ENCODE data around the gene CLDND2. TPM values are rescaled to one million over a fixed set of nuclear protein-coding genes. Genes with fewer than 3 reads are reported as not detected.

Gene CLDND2
- total and polyA plus RNA-seq, 10 of the 15 experiments (the other 5 are each of a cell fraction or from before 2014, with no cell fraction given), result 0.24 to 7.1 (median 1.8) TPM; not detected in 1

- peak overlapping the region; percentile 100 for H3K4me2 ChIP-seq (ENCODE audit: control insufficient read depth, insufficient read depth)
- 4% methylated on average over 76 of the region's 107 CpGs for WGBS (ENCODE audit: insufficient coverage, insufficient replicate concordance, low lambda C conversion rate, missing lambda C conversion rate)
- H4K20me1 ChIP-seq (ENCODE audit: control insufficient read depth, insufficient read depth), result no peaks in the 10 kb centered on the region
- ATAC-seq, result peak; percentile 89
- H3K27me3 ChIP-seq (replicated peaks in 1 of 2; ENCODE audit: control insufficient read depth in 2 of 2, insufficient read depth in 2 of 2, low read length in 1 of 2), result no peaks in the 10 kb centered on the region
- peak overlapping the region; percentile 18; the same call in 1 of the 2 replicates for H3K9ac ChIP-seq (ENCODE audit: control insufficient read depth, insufficient read depth, low read length)
- no peaks in the 10 kb centered on the region for H3K9me3 ChIP-seq (replicated peaks; ENCODE audit: control insufficient read depth, insufficient read depth, low read length)
- no peaks in the 10 kb centered on the region for H3K36me3 ChIP-seq (ENCODE audit: control insufficient read depth in 2 of 2, insufficient read depth in 2 of 2, low read length in 1 of 2)
- peaks cover 17% of the 10 kb centered on the region for H3K4me1 ChIP-seq (ENCODE audit: control insufficient read depth, insufficient read depth, low read length)
- SMC1A ChIA-PET (ENCODE audit: uncharacterized antibody, unreplicated experiment), result interaction anchor here (0.7 to 1.9 kb wide), 8 partner anchors 23 to 102 kb away, joined by 3 to 6 read pairs (median 3); partner anchors contain the start of gene SIGLEC10
- RAD21 ChIA-PET (ENCODE audit: unreplicated experiment), result interaction anchor here (0.6 to 3.2 kb wide), 20 partner anchors 19 to 438 kb away, joined by 3 to 32 read pairs (median 4); partner anchors contain the start of genes ETFB and SIGLEC10
- FAIRE-seq, result peak; percentile 90
- no peaks in the 10 kb centered on the region for H3K79me2 ChIP-seq (ENCODE audit: control insufficient read depth, insufficient read depth, low read length)
- H2AFZ ChIP-seq (ENCODE audit: control insufficient read depth, low read depth, low read length), result peak overlapping the region; percentile 76
- CTCF ChIA-PET, result interaction anchor here (0.6 to 5.1 kb wide), 16 partner anchors 26 to 442 kb away, joined by 3 to 47 read pairs (median 6); partner anchors contain the start of genes ETFB, NKG7 and SIGLEC10
- DNase-seq (ENCODE audit: low read depth, low spot score), result peak; percentile 53
- peak overlapping the region; percentile 60; the same call in 1 of the 2 replicates for H3K4me3 ChIP-seq
- in situ Hi-C loops (cut with MboI), result loop anchor here (5.0 kb wide), 2 partner anchors 97 to 322 kb away; no protein-coding TSS in a partner anchor
- H3K27ac ChIP-seq (ENCODE audit: control insufficient read depth, insufficient read depth), result peak overlapping the region; percentile 22
- BruUV-seq (replicated peaks), result no TSS peak
- intact Hi-C loops (cut with micrococcal nuclease; ENCODE audit: unreplicated experiment), result loop anchor here (1.0 to 10.0 kb wide), 4 partner anchors 27 to 315 kb away; partner anchors contain the start of gene ETFB
- POLR2A ChIA-PET, result interaction anchor here (1.0 to 2.6 kb wide), 5 partner anchors 26 to 78 kb away, joined by 3 to 13 read pairs (median 11); partner anchors contain the start of genes ETFB and SIGLEC10
- no peak for TF ChIP-seq CBFB (IDR thresholded peaks at IDR 0.05; ENCODE audit: low read depth)
- TF ChIP-seq HDAC6 (IDR thresholded peaks at IDR 0.05; ENCODE audit: unreplicated experiment), result no peak
- no peak for TF ChIP-seq HCFC1 (IDR thresholded peaks at IDR 0.05; ENCODE audit: low read length)
- no peak for TF ChIP-seq SKIL (IDR thresholded peaks at IDR 0.05; ENCODE audit: low read depth, poor library complexity, severe bottlenecking)
- no peak for TF ChIP-seq MTA2 (IDR thresholded peaks at IDR 0.05; ENCODE audit: low read depth)
- TF ChIP-seq JUNB (IDR thresholded peaks at IDR 0.05), result no peak
- no peak for TF ChIP-seq ZNF384 (IDR thresholded peaks at IDR 0.05; ENCODE audit: borderline replicate concordance, low read depth, low read length)
- peak; percentile 86 to 97; a peak in 3 of 4 replicates for TF ChIP-seq BHLHE40 (IDR thresholded peaks at IDR 0.05; ENCODE audit: borderline replicate concordance in 1 of 2, low read depth in 2 of 2, low read length in 1 of 2)
- TF ChIP-seq NKRF (conservative IDR thresholded peaks at IDR 0.05), result peak; percentile 69; the same call in 1 of the 2 replicates
- no peak for TF ChIP-seq NFXL1 (IDR thresholded peaks at IDR 0.05; ENCODE audit: borderline replicate concordance)
- TF ChIP-seq HSF1 (IDR thresholded peaks at IDR 0.05; ENCODE audit: low read depth, low read length), result no peak
- TF ChIP-seq PML (IDR thresholded peaks at IDR 0.05; ENCODE audit: low read length), result no peak
- no peak for TF ChIP-seq ELK1 (IDR thresholded peaks at IDR 0.05; ENCODE audit: low read depth, low read length)
These were observed 28.8 kb downstream of the CLDND2 start for GRCh38 chr19:51339687-51340656.
